ENCODE results near the gene CREBBP.

Gene CREBBP

GRCh38 chr16:3808308-3809063, 72.0 kb downstream of the CREBBP start:
- peaks cover 98 to 100% (median 100%) of the 10 kb centered on the region in 11 experiments for H4K20me1 ChIP-seq
- H3K4me3 ChIP-seq, result no peak overlapping the region
- peak overlapping the region in 2 of 11 experiments; percentile 2 to 25; a peak in 1 of 22 replicates for H3K27ac ChIP-seq
- no peak for TF ChIP-seq Cebpa-rat (IDR thresholded peaks at IDR 0.05)
- H3K9ac ChIP-seq, result peak overlapping the region in 6 of 11 experiments; percentile 1 to 40 (median 3); a peak in 5 of 22 replicates
- H3K4me2 ChIP-seq, result peak overlapping the region; percentile 16 to 70 (median 45); a peak in 19 of 22 replicates
- peaks cover 22 to 72% (median 41%) of the 10 kb centered on the region in 10 experiments for H3K4me1 ChIP-seq
- peaks cover 57 to 99% (median 94%) of the 10 kb centered on the region in 11 experiments for H3K36me3 ChIP-seq
- no peaks in the 10 kb centered on the region for H3K27me3 ChIP-seq
- no peaks in the 10 kb centered on the region for H3K9me3 ChIP-seq (replicated peaks in 1 of 11)

GRCh38 chr16:3807425-3808123, 72.9 kb downstream of the CREBBP start:
- H3K36me3 ChIP-seq, result peaks cover 54 to 97% (median 93%) of the 10 kb centered on the region in 11 experiments
- no peaks in the 10 kb centered on the region for H3K27me3 ChIP-seq
- peak overlapping the region in 8 of 11 experiments; percentile 18 to 67 (median 32); a peak in 6 of 22 replicates for H3K4me2 ChIP-seq
- TF ChIP-seq Cebpa-rat (IDR thresholded peaks at IDR 0.05), result no peak
- no peak overlapping the region for H3K4me3 ChIP-seq
- peak overlapping the region in 1 of 11 experiments; percentile 46; a peak in 1 of 22 replicates for H3K9ac ChIP-seq
- peak overlapping the region in 1 of 11 experiments; percentile 36; a peak in 1 of 22 replicates for H3K27ac ChIP-seq
- H3K4me1 ChIP-seq, result peaks cover 22 to 76% (median 42%) of the 10 kb centered on the region in 10 experiments
- H4K20me1 ChIP-seq, result peaks cover 95 to 100% (median 98%) of the 10 kb centered on the region in 11 experiments
- H3K9me3 ChIP-seq (replicated peaks in 1 of 11), result no peaks in the 10 kb centered on the region

GRCh38 chr16:3804426-3805016, 76.0 kb downstream of the CREBBP start:
- peak overlapping the region in 1 of 11 experiments; percentile 12; a peak in 1 of 22 replicates for H3K27ac ChIP-seq
- peaks cover 94 to 100% (median 98%) of the 10 kb centered on the region in 11 experiments for H4K20me1 ChIP-seq
- peaks cover 30 to 88% (median 66%) of the 10 kb centered on the region in 10 experiments for H3K4me1 ChIP-seq
- H3K4me3 ChIP-seq, result no peak overlapping the region
- peaks cover 36 to 95% (median 87%) of the 10 kb centered on the region in 11 experiments for H3K36me3 ChIP-seq
- no peak overlapping the region for H3K9ac ChIP-seq
- H3K9me3 ChIP-seq (replicated peaks in 1 of 11), result no peaks in the 10 kb centered on the region; a peak in 1 of 22 replicates
- H3K4me2 ChIP-seq, result peak overlapping the region in 2 of 11 experiments; percentile 50 to 51; a peak in 3 of 22 replicates
- no peaks in the 10 kb centered on the region for H3K27me3 ChIP-seq
- no peak for TF ChIP-seq Cebpa-rat (IDR thresholded peaks at IDR 0.05)

- Histone ChIP-seq H3K9ac (no peak overlapping the region), H3K9me3 (replicated peaks in 1 of 11) (no peaks in the 10 kb centered on the region; a peak in 1 of 22 replicates), H3K36me3 (peaks cover 3 to 67% (median 57%) of the 10 kb centered on the region in 11 experiments; a peak in 21 of 22 replicates), H3K27ac (peak overlapping the region in 1 of 11 experiments; percentile 40; a peak in 1 of 22 replicates), H3K4me2 (peak overlapping the region in 3 of 11 experiments; percentile 2 to 15 (median 4); a peak in 2 of 22 replicates), H4K20me1 (peaks cover 92 to 100% (median 98%) of the 10 kb centered on the region in 11 experiments), H3K4me3 (no peak overlapping the region), H3K4me1 (peaks cover 29 to 86% (median 62%) of the 10 kb centered on the region in 10 experiments), H3K27me3 (no peaks in the 10 kb centered on the region)
- TF ChIP-seq Cebpa-rat (IDR thresholded peaks at IDR 0.05), result no peak
Measured at GRCh38 chr16:3800477-3801270, 79.8 kb downstream of the CREBBP start.

- peaks cover 0 to 67% (median 53%) of the 10 kb centered on the region in 11 experiments; a peak in 19 of 22 replicates for H3K36me3 ChIP-seq
- H3K4me1 ChIP-seq, result peaks cover 29 to 87% (median 59%) of the 10 kb centered on the region in 10 experiments
- H3K9ac ChIP-seq, result no peak overlapping the region
- H3K4me2 ChIP-seq, result peak overlapping the region in 4 of 11 experiments; percentile 15 to 51 (median 38); a peak in 4 of 22 replicates
- TF ChIP-seq Cebpa-rat (IDR thresholded peaks at IDR 0.05), result no peak
- no peak overlapping the region for H3K4me3 ChIP-seq
- H3K9me3 ChIP-seq (replicated peaks in 1 of 11), result no peaks in the 10 kb centered on the region; a peak in 1 of 22 replicates
- no peaks in the 10 kb centered on the region for H3K27me3 ChIP-seq
- H4K20me1 ChIP-seq, result peaks cover 92 to 100% (median 98%) of the 10 kb centered on the region in 11 experiments
- peak overlapping the region in 3 of 11 experiments; percentile 1 to 40 (median 31); a peak in 4 of 22 replicates for H3K27ac ChIP-seq
Measured at GRCh38 chr16:3800019-3800418, 80.5 kb downstream of the CREBBP start.

GRCh38 chr16:3799354-3799753, 81.2 kb downstream of the CREBBP start:
- peaks cover 0 to 67% (median 50%) of the 10 kb centered on the region in 11 experiments; a peak in 19 of 22 replicates for H3K36me3 ChIP-seq
- peak overlapping the region in 10 of 11 experiments; percentile 21 to 74 (median 47); a peak in 13 of 22 replicates for H3K4me2 ChIP-seq
- peaks cover 29 to 84% (median 59%) of the 10 kb centered on the region in 10 experiments for H3K4me1 ChIP-seq
- H3K9ac ChIP-seq, result no peak overlapping the region
- H3K27ac ChIP-seq, result peak overlapping the region in 6 of 11 experiments; percentile 6 to 60 (median 36); a peak in 8 of 22 replicates
- H4K20me1 ChIP-seq, result peaks cover 92 to 100% (median 98%) of the 10 kb centered on the region in 11 experiments
- no peak for TF ChIP-seq Cebpa-rat (IDR thresholded peaks at IDR 0.05)
- H3K27me3 ChIP-seq, result no peaks in the 10 kb centered on the region
- no peak overlapping the region for H3K4me3 ChIP-seq
- H3K9me3 ChIP-seq (replicated peaks in 1 of 11), result no peaks in the 10 kb centered on the region; a peak in 1 of 22 replicates

- no peaks in the 10 kb centered on the region; a peak in 1 of 22 replicates for H3K9me3 ChIP-seq (replicated peaks in 1 of 11)
- no peaks in the 10 kb centered on the region for H3K27me3 ChIP-seq
- H3K4me3 ChIP-seq, result no peak overlapping the region
- no peak overlapping the region for H3K9ac ChIP-seq
- peak overlapping the region in 8 of 11 experiments; percentile 6 to 60 (median 29); a peak in 15 of 22 replicates for H3K27ac ChIP-seq
- peaks cover 1 to 67% (median 47%) of the 10 kb centered on the region in 11 experiments; a peak in 20 of 22 replicates for H3K36me3 ChIP-seq
- no peak for TF ChIP-seq Cebpa-rat (IDR thresholded peaks at IDR 0.05)
- H3K4me2 ChIP-seq, result peak overlapping the region; percentile 21 to 74 (median 47)
- H3K4me1 ChIP-seq, result peaks cover 29 to 85% (median 59%) of the 10 kb centered on the region in 10 experiments
- peaks cover 93 to 100% (median 98%) of the 10 kb centered on the region in 11 experiments for H4K20me1 ChIP-seq
Measured at GRCh38 chr16:3798838-3799237, 81.7 kb downstream of the CREBBP start.
